Right cardiac atrium (tissue), 5 donors: ENCODE results near the gene ARHGAP15. TPM values are rescaled to one million over a fixed set of nuclear protein-coding genes. Genes with fewer than 3 reads are reported as not detected.

ENCODE experiments used
- ATAC-seq, 2 donors: fragments of 200-7000 bp; cut with Tn5 transposase; one replicate each; pipeline versions ENCODE4 v1.8.0 to v1.9.1; 2020; ENCODE audit warnings: moderate library complexity in 2 of 2, mild to moderate bottlenecking in 1 of 2
- DNase-seq, 3 donors: peaks; one replicate each; pipeline ENCODE4 v3.0.0-alpha.2; 2020
- H3K27ac ChIP-seq: one replicate; pipeline ENCODE4 v1.5.1; 2013; ENCODE audit warnings: mild to moderate bottlenecking, low read length, control low read depth, moderate library complexity
- H3K27me3 ChIP-seq: one replicate; pipeline ENCODE4 v1.6.1; 2013; ENCODE audit not compliant: control insufficient read depth, insufficient read depth
- H3K4me1 ChIP-seq: one replicate; pipeline ENCODE4 v1.6.1; 2013; ENCODE audit warnings: low read length; ENCODE audit not compliant: control insufficient read depth, insufficient read depth
- H3K4me3 ChIP-seq: one replicate; pipeline ENCODE4 v1.5.1; 2013; ENCODE audit warnings: low read length, control low read depth
- H3K9me3 ChIP-seq: one replicate; pipeline ENCODE4 v1.6.1; 2013; ENCODE audit warnings: low read length; ENCODE audit not compliant: control insufficient read depth
- WGBS: extraction: QIAGEN DNeasy Blood & Tissue Kit; methylation state at CpG from one replicate; pipeline ENCODE4 v1.1.7; 2013; 5-methylcytosine and 5-hydroxymethylcytosine counted together
- intact Hi-C, 4 donors: fragments of 100-400 bp; cut with DNase I; formaldehyde crosslinking; loops; one replicate each; pipeline versions ENCODE4 v1.11.0 to v1.14.0; 2022 to 2023
- polyA plus RNA-seq: library from polyadenylated mRNA; stranded (reverse); fragments of 200-250 nt; gene quantifications from one replicate; pipeline ENCODE4 v1.2.3, GENCODE V29; 2013
- total RNA-seq, 4 donors: library from RNA; stranded (reverse); fragmentation: NEBNext Ultra II Directional; extraction: Animal tissue kit (Norgen Biotek cat#: 25700); gene quantifications; one replicate each; pipeline ENCODE4 v1.2.1, GENCODE V29; 2021
- donor health status: healthy with polysubstance abuse.
- donor health status: DM: no; HTN: yes; CAD: no.
- donor health status: DM: no; HTN: no; CAD: no.
- donor health status: DM: no; HTN: yes; CAD: no; lungs with severe emphysema.
- donor health status: DM: yes; HTN: yes; CAD: no.

Gene ARHGAP15
- total and polyA plus RNA-seq, 5 donors = 4.5 to 8.4 (median 6.5) TPM

DNA sequence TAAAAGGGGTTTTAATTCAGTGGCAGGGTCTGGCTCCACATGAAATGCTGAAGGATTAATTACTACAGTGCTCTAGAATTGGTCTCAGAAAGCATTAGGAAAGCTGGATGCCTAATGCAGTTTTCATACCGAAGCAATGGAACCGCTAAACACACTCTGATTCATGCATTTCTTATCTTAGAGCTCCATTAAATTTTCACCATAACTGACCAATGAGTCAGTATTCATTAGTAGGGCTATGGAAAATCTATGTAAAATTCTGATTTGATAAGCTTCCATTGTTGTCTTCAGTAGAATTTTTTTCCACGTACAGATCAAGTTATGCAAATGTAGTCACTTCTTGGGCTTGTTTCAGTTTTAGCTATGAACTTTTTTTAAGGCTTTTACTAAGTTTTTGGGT is 359.9 kb downstream of the ARHGAP15 start:
- ATAC-seq (no peak), DNase-seq (no peak)
- Histone ChIP-seq H3K27ac (no peak overlapping the region), H3K4me1 (no peaks in the 10 kb centered on the region), H3K4me3 (peak overlapping the region; percentile 15), H3K27me3 (no peaks in the 10 kb centered on the region), H3K9me3 (no peaks in the 10 kb centered on the region)
- WGBS = 49% methylated on average over 3 of the region's 3 CpGs
- intact Hi-C loops = no loop called here

DNA sequence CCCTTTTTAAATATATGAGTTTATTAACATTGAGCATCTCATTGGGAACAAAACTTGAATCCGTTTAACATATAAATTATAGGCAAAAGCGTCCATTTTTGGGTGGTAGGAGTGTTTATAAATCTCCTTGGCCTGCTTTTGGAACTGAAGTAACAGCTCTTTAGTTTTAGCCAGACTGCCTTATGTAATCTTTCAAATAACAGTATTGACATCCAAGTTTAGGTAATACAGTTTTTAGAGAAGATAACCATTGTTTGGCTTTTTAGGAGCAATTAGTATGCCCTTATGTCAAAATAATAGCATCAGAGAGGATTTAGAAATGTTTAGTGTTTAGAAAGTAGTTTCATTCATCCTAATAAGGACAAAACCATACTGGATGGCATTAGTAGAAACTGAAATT is 361.9 kb downstream of the ARHGAP15 start:
- no peak overlapping the region for H3K4me3 ChIP-seq
- ATAC-seq (no peak), DNase-seq (no peak)
- 54% methylated on average over 2 of the region's 2 CpGs for WGBS
- intact Hi-C loops = no loop called here
- no peaks in the 10 kb centered on the region for H3K4me1 ChIP-seq
- no peaks in the 10 kb centered on the region for H3K27me3 ChIP-seq
- no peaks in the 10 kb centered on the region for H3K9me3 ChIP-seq
- H3K27ac ChIP-seq = no peak overlapping the region

- intact Hi-C loops = no loop called here
- H3K27ac ChIP-seq = no peak overlapping the region
- no peak for DNase-seq
- H3K4me1 ChIP-seq = no peaks in the 10 kb centered on the region
- 94% methylated on average over 1 of the region's 1 CpG for WGBS
- no peaks in the 10 kb centered on the region for H3K9me3 ChIP-seq
- H3K4me3 ChIP-seq = no peak overlapping the region
- H3K27me3 ChIP-seq = no peaks in the 10 kb centered on the region
- no peak for ATAC-seq
Measured at GRCh38 chr2:143493339-143493738, 364.1 kb downstream of the ARHGAP15 start.

DNA sequence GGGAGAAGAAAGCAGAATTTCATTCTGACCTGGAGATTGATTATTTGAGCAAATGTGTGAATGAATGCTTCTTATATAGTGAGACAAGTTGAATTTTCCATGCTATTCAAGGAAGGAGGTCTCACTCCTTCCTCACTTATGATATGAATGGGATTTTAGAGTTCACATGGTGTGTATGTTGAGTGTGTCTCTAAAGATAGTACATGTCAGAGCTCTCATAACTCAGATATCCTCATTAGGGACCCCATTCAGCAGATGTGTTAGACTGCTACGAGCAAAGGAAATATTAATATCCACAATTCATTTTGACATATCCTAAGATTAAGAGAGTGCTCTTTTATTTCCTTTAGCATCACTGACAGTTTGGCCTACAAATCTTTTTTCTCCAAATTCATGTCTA is 368.5 kb downstream of the ARHGAP15 start:
- Histone ChIP-seq H3K4me1 (no peaks in the 10 kb centered on the region), H3K9me3 (no peaks in the 10 kb centered on the region), H3K27ac (no peak overlapping the region), H3K27me3 (no peaks in the 10 kb centered on the region), H3K4me3 (no peak overlapping the region)
- WGBS = 59% methylated on average over 1 of the region's 1 CpG
- DNase-seq (no peak), ATAC-seq (no peak)
- intact Hi-C loops = no loop called here

DNA sequence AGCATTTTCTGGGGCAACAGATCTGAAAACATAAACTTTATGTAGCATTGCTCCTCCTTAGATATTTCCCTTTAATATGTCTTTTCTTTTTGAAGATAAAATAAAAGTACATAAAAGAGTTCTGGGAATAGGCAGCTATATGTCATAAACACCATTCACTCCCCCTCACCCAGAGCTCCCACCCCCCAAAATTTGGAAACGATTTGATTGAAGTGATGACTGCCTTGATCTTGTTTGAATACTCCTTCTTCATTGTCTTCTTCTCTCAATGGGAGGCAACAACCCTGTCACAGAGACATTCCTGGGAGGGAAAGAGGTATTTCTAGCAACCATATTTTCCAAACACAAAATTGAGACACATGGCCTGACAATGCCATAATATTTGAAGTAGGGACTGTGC is 369.3 kb downstream of the ARHGAP15 start:
- no peak overlapping the region for H3K4me3 ChIP-seq
- no peaks in the 10 kb centered on the region for H3K9me3 ChIP-seq
- no peaks in the 10 kb centered on the region for H3K27me3 ChIP-seq
- H3K27ac ChIP-seq = no peak overlapping the region
- WGBS = 54% methylated on average over 1 of the region's 1 CpG
- no peak for DNase-seq
- no peak for ATAC-seq
- H3K4me1 ChIP-seq = no peaks in the 10 kb centered on the region
- intact Hi-C loops = no loop called here

DNA sequence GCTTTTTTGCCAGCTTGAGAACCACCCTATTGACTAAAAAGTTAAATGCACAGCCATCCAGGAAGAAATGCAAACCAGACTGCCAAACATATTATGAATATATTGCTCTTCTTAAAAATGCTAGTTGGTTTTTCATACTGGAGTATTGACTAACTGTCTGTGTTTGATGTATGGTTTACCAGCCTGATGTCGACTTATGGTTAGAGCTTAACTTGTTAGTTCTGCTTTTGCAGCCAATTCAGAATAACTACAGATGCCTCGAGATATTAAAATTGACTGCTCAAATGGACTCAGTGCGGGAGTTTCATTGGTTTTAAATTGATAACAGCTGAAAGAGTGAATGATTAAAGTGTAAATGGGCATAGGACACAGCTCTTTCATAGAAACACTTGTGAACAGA is 369.8 kb downstream of the ARHGAP15 start:
- Histone ChIP-seq H3K9me3 (no peaks in the 10 kb centered on the region), H3K27me3 (no peaks in the 10 kb centered on the region), H3K4me3 (no peak overlapping the region), H3K4me1 (no peaks in the 10 kb centered on the region), H3K27ac (no peak overlapping the region)
- WGBS = 79% methylated on average over 3 of the region's 3 CpGs
- no peak for ATAC-seq
- no peak for DNase-seq
- intact Hi-C loops = no loop called here

DNA sequence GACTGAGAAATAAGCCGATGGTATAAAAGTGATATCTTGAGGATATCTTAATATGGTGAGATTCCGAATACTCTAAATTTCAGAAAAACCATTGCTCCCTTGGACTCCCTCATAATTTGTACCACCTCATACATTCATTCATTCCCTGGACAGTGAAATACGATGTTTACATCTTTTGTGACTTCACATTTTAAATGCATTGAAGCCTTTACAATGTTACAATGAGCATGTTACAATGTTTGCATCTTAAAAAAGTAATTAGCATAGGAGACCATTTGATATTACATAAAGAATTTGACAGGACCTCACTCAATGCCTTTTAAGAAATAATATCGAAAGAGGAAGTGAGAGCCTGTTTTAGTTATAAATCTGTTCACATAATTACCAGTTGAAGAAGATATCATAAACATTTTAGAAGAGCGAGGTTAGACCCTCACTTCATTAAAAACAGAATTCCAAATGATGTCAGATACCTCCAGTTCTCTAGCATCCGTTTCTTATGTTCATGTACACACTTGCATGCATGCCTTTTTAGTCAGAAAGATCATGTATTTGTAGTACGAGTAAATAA is 372.0 kb downstream of the ARHGAP15 start:
- WGBS = 92% methylated on average over 7 of the region's 7 CpGs
- no peak for DNase-seq

DNA sequence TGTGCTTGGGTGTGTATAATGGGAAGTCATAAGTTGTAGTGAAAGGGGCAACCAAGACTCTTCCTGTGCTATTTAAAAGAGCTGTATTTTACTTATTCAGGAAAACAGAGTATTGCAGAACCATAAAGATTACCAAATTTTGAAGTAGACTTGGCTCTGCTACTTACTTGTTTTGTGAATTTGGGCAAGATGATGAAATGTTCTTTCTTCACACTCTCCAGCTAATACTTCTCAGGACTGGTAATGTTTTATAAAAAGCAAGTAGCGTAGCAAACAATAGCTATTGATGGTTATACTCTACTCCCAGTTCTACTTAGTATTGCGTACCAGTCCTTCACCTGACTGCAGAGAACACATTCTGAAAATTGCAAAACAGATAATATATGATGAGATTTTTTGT is 374.1 kb downstream of the ARHGAP15 start:
- no peaks in the 10 kb centered on the region for H3K27me3 ChIP-seq
- DNase-seq (no peak), ATAC-seq (peak; percentile 74 to 78)
- intact Hi-C loops = no loop called here
- WGBS = 74% methylated on average over 2 of the region's 2 CpGs
- no peaks in the 10 kb centered on the region for H3K9me3 ChIP-seq
- H3K27ac ChIP-seq = no peak overlapping the region
- no peak overlapping the region for H3K4me3 ChIP-seq
- peaks cover 4% of the 10 kb centered on the region for H3K4me1 ChIP-seq

More for the DNA sequence above, 372.0 kb downstream of the ARHGAP15 start:
- intact Hi-C loops = no loop called here
- H3K27ac ChIP-seq = no peak overlapping the region
- no peak for ATAC-seq
- no peaks in the 10 kb centered on the region for H3K9me3 ChIP-seq
- H3K4me1 ChIP-seq = peaks cover 4% of the 10 kb centered on the region
- no peak overlapping the region for H3K4me3 ChIP-seq
- no peaks in the 10 kb centered on the region for H3K27me3 ChIP-seq

GRCh38 chr2:143504397-143504796 is 375.2 kb downstream of the ARHGAP15 start:
- Histone ChIP-seq H3K27me3 (no peaks in the 10 kb centered on the region), H3K4me3 (no peak overlapping the region), H3K9me3 (no peaks in the 10 kb centered on the region), H3K27ac (no peak overlapping the region), H3K4me1 (peaks cover 4% of the 10 kb centered on the region)
- WGBS = 82% methylated on average over 2 of the region's 2 CpGs
- DNase-seq = peak in 2 of 3 donors; percentile 26 to 40
- peak; percentile 86 to 88 for ATAC-seq
- intact Hi-C loops = no loop called here

- Histone ChIP-seq H3K9me3 (no peaks in the 10 kb centered on the region), H3K4me1 (peaks cover 4% of the 10 kb centered on the region), H3K4me3 (no peak overlapping the region), H3K27me3 (no peaks in the 10 kb centered on the region), H3K27ac (no peak overlapping the region)
- DNase-seq (no peak), ATAC-seq (no peak)
- 94% methylated on average over 1 of the region's 1 CpG for WGBS
- intact Hi-C loops = no loop called here
Measured at GRCh38 chr2:143505542-143505941, 376.3 kb downstream of the ARHGAP15 start.

DNA sequence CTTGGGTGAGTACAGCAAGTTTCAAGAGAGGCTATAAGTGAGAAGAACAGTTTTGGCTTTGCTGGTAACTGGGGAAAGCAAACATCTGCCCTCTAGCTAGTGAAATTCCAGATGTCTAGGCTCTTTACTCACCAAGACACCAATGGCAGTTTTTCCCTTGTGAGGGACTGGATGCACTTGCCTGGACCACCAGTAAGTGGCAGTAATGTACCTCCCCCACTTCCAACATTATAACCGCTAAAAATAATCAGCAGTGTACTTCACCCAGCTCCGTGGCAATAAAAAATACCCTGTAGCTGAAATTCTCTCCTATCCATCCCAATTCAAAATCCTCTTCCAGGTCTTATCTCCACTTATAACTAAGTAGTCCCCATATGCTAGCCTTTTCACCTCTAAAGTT is 383.9 kb downstream of the ARHGAP15 start:
- ATAC-seq = peak; percentile 80 to 86
- intact Hi-C loops = no loop called here
- H3K27ac ChIP-seq = no peak overlapping the region

GRCh38 chr2:143514413-143514812 is 385.2 kb downstream of the ARHGAP15 start:
- Histone ChIP-seq H3K27ac (no peak overlapping the region), H3K4me1 (no peaks in the 10 kb centered on the region), H3K27me3 (no peaks in the 10 kb centered on the region), H3K9me3 (no peaks in the 10 kb centered on the region), H3K4me3 (no peak overlapping the region)
- ATAC-seq (peak in 1 of 2 donors; percentile 24), DNase-seq (no peak)
- intact Hi-C loops = no loop called here
- 40% methylated on average over 1 of the region's 1 CpG for WGBS

More for the DNA sequence above, 383.9 kb downstream of the ARHGAP15 start:
- WGBS = 8% methylated on average over 2 of the region's 2 CpGs
- no peaks in the 10 kb centered on the region for H3K27me3 ChIP-seq
- DNase-seq = peak in 2 of 3 donors; percentile 22 to 54
- no peaks in the 10 kb centered on the region for H3K9me3 ChIP-seq
- H3K4me1 ChIP-seq = no peaks in the 10 kb centered on the region
- no peak overlapping the region for H3K4me3 ChIP-seq
